T-helper 9 cell (primary cell): ENCODE data around the gene WLS.
"Not testable (repeated sequence)": the region's sequence is repeated elsewhere in the genome, so short reads cannot be mapped to it uniquely, and the experiment has no call there.

ENCODE experiments used
- DNase-seq: peaks from one replicate; pipeline ENCODE4 v3.0.0-alpha.2; 2020

The WLS gene

DNA sequence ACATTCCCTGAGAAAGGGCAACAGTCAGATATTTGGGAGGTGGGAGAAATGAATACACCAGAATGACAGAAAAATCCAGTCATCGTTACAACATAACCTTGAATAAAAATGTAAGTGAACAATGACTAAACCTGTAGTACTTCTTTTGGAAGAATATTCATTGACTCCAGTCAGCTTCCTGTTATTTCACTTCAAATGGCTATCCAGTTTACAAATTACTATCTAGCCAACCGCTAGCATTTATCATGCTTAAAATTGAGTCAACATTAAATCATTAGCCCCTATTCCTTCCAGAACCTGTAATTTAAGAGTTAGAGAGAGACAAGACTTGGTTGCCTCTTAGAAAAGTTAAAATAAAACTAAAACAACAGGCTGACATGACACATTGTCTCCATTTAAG, 33.6 kb downstream of the WLS start:
- DNase-seq, result no peak

DNA sequence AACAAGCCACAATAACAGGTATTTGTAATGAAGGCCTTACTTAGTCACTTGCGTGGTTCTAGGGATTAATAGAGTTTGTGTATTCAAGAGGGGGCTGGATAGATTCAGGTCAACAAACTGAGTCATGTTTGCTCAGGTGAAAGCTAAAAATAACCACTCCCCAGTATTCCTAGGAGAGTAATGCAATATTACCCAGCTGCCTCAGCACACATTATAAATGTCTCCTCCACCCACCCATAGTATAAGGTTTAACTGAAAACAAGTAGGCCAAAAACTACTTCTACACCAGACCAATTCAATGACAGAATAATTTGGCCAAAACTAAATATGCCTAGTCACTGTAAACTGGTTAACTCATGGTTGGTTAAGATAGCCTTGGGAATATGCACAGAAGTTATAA, 34.4 kb downstream of the WLS start:
- no peak for DNase-seq

DNA sequence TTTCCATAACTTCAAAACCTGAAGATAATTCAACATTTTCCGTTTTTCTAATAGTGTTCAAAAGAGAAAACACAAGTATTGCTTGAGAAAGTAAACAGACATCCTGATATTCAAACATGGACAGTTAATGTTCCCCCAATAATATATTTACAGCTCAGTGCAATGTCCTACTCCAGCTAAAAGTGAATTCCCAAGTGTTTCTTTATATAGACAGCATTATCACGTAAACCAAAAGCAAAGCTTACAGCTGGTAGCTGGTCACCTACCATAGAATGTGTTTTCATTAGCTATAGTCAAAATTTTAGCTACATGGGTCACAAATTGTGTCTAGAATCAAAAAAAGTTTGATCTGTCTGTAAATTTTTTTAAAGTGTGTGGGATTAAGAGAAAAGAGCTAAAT, 34.9 kb downstream of the WLS start:
- DNase-seq, result no peak

DNA sequence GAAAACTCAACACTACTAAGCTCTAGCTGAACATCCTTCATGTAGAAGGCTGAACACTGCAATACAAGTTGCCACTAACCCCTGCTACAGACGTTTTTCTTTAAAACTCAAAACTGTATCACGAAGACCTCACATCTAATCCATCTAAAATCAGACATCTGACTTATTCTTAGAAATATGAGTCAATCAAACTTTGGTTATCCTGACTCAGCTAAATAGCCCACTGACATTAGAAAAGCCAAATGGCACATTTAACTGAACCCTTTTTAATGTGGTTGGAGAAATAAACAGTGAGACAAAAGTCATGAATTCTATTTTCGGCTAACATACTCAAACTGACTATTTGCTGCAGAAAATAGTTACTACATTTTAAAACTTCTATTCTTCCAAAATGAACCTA, 35.6 kb downstream of the WLS start:
- no peak for DNase-seq

DNA sequence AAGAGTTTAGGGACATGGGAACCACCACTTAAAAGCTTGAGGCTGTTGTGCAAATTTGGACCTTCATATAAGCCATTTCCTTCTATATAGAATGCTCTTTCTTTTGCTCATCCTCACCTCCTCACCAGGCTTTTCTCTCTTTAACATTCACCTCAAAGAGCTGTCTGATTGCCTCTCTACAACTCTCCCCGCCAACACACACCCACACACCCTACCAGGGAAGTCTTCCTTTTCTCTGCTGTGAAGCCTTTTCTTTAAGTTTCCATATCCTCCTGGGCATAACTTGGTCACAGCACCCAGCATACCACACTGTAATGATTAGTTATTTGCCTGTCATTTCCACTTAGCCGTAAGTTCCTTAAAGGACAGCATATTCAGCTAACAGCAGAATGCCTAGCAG, 40.6 kb downstream of the WLS start:
- no peak for DNase-seq

DNA sequence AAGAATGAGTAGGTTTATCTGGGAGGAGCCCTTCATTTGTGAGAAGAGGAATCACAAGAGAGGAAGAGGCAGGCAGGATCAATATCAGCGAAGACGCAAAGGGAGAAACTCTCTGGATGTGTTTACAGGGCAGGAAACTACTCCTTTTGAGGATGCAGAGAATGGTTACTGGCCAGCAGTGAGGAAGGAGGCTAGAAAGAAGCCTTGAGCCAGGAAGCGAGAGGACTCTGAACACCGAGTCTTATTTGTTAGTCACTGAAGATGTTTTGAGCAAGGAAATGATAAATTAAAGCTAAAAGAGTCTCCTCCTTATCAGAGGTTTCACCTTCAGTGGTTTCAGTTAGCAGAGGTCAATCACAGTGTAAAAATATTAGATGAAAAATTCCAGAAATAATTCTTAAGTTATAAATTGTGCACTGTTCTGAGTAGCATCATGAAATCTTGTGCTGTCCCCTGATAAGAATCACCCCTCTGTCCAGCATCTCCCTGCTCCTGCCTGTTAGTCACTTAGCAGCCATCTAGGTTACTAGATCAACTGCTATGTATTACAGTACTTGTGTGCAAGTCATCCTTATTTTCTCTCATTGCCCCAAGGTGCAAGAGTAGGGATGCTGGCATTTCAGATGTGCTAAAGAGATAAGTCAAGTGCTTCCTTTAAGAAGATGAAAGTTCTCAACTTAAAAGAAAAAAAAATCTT, 43.5 kb downstream of the WLS start:
- DNase-seq, result no peak

DNA sequence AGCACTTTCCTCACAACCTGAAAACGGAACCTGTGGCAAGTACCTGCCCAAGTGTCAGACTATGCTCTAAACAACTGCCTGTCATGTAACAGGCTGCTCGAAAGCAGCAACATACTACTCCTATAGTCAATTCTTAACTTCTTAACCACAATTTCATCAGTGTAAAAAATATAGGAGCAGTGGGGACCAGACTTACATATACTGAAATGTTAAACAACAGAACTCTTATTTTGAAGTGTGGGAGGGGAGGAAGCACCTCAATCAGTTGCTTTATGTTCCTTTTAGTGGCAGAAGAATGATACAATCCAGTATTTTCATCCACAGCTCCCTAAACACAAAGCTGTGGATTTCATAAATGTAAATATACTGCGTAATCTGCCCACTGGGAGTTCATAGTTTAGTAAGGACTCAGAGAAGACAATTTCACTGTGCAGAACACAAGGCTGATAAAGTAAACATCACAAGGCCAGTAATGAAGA, 44.2 kb downstream of the WLS start:
- no peak for DNase-seq

DNA sequence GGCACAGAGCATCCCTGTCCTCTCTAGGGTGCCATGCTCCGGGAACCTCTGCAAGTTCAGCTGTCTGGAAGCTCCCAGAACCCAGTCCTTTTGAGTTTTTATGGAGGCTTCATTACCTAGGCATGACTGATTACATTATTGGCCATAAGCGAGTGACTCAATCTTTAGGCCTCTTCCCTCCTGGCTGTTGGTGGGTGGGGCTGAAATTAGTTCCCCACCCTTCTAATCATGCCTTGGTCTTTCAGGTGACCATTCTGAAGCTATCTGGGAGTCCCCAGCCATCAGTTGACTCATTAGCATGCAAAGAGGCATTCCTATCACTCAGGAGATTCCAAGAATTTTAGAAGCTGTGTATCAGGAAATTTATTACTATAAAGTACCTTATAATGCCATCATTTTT, 46.6 kb downstream of the WLS start:
- DNase-seq, result no peak

DNA sequence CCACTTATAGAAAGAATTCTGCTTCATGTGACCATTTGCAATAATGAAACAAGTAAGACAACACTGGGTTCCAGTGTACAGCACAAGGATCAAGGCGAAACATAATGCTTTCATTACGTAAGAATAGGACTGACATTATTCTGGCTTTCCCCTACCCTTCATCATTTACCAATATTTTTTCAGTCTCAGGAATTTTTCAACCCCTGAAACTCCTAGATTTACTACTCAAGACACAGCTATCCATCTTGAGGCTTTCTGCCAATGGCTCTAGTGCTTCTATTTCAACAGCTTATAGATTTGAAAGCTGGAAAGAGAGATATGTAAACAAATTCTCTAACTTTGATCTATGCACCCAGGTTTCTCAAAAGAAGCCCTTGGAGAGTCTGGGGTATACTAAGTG, 48.4 kb downstream of the WLS start:
- no peak for DNase-seq

DNA sequence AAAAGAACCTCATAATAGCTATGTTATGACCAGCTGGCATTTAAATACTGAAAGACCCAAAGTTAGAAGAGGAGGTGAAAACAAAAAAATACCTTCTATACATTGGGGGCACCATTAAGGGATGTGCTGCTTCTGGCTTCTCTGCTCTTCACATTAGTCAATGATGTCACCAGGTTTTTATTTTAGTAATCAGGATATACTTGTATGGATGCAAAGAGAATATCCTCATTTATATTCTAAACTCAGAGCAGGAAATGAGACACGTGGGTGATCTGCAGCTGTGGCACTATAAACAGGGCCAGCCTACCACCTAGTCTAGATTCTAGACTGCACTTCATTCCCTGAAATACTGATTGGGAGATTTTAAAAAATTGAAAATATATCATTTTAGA, 51.2 kb downstream of the WLS start:
- DNase-seq, result no peak

DNA sequence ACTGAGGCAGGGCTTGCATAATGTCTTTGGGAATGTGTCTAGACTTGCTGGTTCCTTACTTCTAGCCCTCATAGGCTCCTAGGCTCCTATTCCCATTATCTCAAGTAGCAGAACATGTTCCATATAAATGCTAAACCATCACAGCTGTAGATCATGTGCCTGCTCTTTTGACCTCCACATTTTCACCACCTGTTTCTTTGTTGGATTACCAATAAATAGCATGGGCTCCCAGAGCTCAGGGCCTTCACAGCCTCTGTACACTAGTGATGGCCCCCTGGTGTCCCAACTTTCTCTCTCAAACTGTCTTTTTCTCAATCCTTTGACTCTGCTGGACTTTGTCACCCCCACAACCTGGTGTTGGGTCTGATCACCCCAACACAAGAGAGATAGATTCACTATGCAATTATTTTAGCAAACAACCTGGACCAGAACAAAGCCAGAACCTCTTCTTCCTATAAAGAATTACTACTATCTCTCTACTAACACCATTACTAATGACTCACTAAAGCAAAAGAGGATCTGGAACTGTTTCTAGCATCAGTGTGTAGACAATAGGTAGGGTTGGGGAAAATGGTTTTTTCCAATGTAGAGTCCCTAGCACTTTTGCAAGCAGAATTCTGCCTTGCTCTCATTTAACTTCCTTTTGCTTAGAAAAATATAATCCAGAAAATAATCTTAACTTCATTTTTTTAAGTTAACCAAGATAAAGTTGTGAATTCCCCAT, 51.7 kb downstream of the WLS start:
- no peak for DNase-seq

DNA sequence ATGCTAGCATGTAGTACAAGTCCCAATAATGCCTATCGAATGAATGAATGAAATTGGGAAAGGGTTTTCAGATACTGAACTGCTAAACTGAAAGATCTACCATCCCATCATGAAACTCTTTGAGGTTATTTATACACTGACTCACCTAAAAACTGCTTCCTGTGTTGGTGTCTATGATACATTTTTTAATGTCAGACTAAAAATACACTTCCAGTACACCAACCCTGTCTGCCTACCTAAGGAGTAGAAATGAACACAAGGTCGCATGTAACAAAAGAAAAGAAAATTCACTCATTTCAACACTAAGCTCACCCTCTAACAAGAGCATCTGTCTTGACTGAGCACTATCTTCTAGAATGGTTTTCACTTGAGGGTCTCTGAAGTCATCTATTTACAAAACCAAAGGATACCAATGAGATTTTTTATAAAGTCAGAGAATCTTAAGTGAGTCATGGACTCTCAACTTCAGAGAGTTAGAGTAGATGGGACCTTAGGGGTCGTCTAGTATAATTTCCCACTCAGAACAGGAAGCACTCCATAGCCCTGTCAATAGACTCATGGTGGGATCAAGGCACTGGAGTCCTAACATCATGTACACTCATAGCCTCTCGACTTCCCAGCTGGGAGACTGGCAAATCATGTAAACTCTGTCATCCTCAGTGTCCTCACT, 53.4 kb downstream of the WLS start:
- DNase-seq, result no peak

DNA sequence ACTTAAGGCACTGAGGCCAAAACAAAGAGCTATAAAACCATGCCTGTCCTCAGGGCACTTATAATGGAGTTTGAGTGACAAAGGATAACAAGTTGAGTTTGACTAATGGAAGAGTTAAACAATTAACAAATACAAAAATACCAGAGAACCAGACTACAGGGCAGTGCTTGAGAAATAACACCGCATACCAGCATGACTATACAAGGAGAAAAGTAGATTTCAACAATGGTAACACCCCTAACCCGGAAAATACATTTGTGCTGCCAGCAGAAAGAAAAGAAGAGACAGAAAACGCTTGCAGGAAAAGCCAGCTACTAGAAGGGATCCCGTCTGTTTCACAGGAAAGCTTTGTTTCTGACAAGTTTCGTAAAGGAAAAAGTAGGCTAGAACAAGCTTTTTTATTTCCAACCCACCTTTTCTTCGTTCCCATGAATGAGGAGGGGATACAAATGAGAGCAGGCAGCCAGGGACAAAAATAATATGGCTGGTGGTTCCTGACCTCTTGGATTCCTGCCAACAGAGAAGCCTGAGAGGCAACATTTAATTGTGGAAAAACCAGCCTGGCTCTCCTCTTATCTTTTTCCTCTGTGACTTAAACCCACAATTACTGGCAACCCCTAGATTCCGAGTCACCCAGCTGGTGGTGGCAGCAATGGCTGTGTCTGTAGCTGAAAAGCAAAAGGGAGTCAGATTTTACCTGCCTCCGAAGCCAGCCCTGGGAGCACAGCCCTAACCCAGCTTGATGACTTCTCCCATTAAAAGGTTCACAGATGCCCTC, 56.5 kb downstream of the WLS start:
- no peak for DNase-seq

DNA sequence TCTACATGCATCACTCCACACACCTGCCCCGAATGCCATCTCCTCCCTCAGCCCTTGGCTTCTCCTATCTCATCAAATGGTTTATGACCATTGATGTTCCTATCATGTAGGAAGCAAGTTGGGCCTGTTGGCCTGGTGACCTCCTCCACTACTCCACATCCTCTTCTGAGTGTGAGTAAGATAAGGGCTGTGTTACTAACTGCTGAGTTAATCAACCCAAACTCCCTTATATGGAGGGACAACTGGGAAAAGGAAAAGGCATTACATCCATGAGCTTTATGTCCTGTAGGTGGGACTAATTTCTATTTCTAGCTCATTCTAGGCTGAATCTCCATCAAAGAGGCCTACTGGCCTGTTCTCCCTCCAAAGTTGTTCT, 57.6 kb downstream of the WLS start:
- DNase-seq, result no peak

DNA sequence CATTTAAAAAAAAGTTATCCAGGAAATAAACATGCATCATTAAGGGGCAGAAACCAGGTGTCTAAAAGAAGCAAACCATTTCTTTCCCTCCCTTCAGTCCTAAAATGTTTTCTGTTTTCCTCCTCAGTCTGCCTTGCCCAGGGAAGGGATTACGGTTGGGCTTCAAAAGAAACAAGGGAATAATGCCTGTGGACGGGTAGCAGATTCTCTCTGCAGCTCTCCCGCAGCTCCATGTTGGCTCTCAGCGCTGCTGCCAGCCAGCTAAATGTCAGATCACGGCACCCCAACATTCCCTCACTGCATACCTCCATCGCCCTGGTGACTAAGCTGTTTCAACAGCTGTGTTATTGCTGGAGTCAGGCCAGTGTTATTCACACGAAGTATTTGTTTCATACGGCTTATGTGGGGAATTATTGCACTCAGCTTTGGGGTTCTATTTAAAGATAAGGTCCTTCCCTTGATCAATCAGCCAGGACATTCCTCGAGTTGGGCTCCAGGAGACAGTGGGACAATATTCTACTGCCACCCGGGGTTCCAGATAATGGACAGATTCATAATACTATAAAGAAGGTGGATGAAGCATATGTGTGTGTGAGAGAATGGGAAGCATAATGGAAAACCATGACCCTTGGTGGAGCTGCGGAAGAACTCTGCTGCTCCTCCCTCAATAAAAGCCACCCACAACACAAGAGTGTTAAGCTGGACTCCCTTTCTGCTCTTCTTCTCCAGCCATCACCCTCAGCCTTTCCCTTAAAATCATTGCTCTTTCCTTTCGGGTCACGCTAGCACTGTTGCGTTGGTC, 58.2 kb downstream of the WLS start:
- DNase-seq, result no peak

DNA sequence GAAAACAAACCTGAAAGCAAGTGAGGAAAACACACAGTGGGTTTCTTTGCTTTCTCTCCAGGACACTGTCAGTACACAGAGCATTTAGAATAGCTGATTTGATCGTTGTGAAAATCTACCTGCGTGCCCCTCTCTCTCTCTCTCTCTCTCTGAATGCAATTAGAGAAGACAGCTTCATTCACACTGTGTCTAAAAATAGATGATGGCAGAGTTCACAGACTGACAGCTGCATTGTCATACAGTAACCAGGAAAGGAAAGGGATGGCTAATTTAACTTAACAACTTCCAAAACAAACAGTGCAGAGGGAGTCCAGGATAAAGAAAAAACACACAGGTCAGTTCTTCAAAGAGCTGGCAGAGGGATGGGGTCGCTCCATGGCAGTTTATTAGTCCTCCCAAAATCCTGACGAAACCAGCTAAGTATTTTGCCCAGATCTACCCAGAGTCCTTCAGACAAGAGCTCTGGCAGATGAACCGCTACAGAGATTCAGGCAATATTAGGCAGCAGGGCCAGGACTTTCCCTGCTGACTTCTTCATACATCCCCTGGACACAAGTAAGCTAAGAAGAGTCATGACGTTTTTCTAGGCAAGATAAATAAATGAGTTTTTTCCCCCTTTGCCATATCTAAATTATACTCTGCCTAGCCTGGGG, 58.9 kb downstream of the WLS start:
- DNase-seq, result no peak

DNA sequence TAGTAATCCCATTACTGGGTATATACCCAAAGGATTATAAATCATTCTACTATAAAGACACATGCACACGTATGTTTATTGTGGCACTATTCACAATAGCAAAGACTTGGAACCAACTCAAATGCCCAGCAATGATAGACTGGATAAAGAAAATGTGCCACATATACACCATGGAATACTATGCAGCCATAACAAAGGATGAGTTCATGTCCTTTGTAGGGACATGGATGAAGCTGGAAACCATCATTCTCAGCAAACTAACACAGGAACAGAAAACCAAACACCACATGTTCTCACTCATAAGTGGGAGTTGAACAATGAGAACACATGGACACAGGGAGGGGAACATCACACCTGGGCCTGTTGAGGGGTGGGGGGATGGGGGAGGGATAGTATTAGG, 60.5 kb downstream of the WLS start:
- DNase-seq, result not testable (repeated sequence)

DNA sequence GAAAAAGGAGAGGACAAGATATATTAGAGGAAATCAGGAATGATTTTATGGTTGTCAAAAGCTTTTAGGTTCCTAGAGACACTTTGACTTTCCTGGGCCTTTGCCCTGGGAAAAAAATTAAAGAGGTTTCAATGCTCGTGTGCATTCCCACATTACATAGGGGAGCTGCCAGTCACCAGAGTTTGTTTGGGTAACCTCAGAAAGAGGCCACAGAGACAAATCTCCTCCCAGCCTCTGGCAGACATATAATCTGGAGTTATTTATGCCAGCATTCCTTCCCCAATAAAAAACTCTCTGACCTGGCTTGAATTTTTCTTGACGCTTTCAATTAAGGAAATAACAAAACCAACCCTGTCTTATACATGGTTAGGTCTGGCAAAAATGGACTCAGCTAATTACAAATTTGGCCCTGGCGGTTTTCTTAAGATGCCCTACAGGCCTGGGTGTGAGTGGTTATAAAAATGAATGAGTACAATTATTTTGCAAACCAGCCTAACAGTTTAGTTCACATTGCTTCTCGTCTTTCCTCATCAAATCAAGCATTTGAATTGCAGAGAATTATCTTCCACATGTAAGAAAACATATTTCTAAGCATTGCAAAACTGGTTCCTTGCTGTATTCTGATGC, 63.7 kb downstream of the WLS start:
- no peak for DNase-seq

DNA sequence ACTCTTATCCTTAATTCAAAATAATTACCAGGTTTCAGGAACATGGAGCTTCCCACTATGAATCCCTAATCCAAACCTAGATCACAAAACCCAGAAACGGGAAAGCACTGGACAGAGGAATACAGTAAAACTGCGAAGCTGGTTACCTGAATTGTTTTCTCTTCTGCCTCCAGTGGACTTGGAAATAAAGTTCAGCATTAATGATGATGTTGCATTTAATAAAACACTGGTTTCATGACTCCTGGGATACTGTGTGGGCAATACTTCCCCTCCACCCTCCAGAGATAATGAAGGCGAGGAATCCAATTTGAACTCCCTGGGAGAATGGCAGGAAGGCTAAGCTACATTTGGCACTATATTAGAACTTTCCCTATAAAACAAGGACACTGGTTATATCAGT, 65.1 kb downstream of the WLS start:
- DNase-seq, result no peak

DNA sequence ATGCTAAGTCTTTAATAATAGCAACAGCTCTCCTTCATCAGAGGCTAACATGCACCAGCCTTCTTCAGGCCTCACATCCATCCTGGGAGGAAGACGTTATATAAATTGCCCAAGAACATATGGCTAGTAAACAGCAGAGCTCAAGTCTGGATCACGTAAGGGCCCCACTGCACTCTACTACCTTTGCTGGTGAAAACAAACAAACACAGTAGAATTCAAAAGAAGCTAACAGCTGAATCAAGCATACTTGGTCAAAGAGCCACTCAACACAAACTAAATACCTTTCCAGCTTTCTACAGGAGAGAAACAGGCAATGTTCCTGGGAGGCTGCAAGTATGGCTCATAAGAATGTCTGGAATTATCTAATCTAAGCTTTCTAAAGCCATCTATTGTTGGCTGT, 66.0 kb downstream of the WLS start:
- DNase-seq, result no peak

DNA sequence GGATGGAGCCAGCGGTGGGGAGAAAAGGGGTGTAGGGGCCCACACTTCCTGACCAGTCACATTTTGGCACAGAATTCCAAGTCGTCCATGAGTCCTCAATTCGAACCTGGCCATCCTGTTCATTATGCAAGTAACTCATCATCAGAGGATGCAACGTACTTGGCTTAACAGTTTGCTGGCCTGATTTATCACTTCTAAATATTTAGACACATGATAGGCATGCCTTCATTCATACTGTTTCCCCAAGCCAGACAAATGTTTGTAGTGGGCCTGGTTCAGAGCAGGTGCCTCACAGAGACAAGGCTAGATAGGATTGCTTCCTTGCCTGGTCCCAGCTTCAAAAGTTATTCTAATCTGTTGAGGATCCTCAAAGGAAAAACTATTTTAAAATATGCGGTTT, 66.7 kb downstream of the WLS start:
- DNase-seq, result no peak

DNA sequence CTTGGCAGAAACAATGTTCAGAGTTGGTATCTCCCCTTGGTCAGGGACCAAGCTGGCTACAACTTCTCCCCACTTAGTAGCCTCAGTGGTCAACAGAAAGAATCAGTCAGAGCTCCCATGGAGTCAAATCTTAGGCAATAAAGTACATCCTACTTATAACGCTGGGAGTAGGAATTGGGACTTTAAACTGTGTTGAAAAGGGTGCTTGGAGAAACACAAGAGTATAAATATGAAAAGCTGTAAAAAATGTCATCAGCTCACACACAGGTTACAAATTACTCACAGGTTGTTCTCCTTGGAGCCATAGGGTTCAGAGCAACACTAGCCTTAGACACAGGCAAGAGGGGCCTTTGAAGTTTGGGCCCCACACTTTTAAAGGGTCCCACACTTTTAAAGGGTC, 67.4 kb downstream of the WLS start:
- DNase-seq, result no peak
